ENCODE measurements around the gene SLC8B1. TPM values are rescaled to one million over a fixed set of nuclear protein-coding genes. Genes with fewer than 3 reads are reported as not detected.

Gene SLC8B1
- total RNA-seq, 1 experiment from 2014 or later: 29.0 TPM

- no peaks in the 10 kb centered on the region for H3K9me3 ChIP-seq (ENCODE audit: insufficient read depth, low read depth)
- BruUV-seq (replicated peaks): no TSS peak
- no peaks in the 10 kb centered on the region for H3K36me3 ChIP-seq (ENCODE audit: low read depth)
- 0 out of 2 replicates have a peak, but pooled peaks cover 7% of the 10 kb centered on the region for H4K20me1 ChIP-seq (ENCODE audit: insufficient read depth)
- no peaks in the 10 kb centered on the region for H3K9me2 ChIP-seq (ENCODE audit: insufficient read depth)
- no peak for DNase-seq
- no peak overlapping the region for H3K4me3 ChIP-seq
- no peaks in the 10 kb centered on the region for H3K27me3 ChIP-seq (ENCODE audit: insufficient read depth, low read depth)
- peaks cover 34% of the 10 kb centered on the region for H3K4me1 ChIP-seq (replicated peaks; ENCODE audit: insufficient read depth)
- no peak for TF ChIP-seq CTCF (conservative IDR thresholded peaks at IDR 0.05)
- TF ChIP-seq EZH2 (IDR thresholded peaks at IDR 0.05; ENCODE audit: low read depth): no peak
- intact Hi-C loops (cut with micrococcal nuclease; ENCODE audit: unreplicated experiment): no loop called here
- POLR2A ChIA-PET (ENCODE audit: unreplicated experiment): no interaction called here
- peaks cover 31% of the 10 kb centered on the region for H3F3A ChIP-seq (ENCODE audit: insufficient read depth, low read depth)
- no peak overlapping the region for H3K4me2 ChIP-seq
- CTCF ChIA-PET: no interaction called here
- no peak overlapping the region for H3K27ac ChIP-seq
- H2AFZ ChIP-seq: no peak overlapping the region
- peaks cover 47% of the 10 kb centered on the region for H3K79me2 ChIP-seq (ENCODE audit: low read depth)
These were observed 86.0 kb downstream of the SLC8B1 start for GRCh38 chr12:113248842-113249435.

Small RNAs within 50 kb of the gene (microRNA-seq; reads per million reads assigned to microRNA genes)
- gene MIR6762 (ENCODE audit: borderline number of aligned reads, borderline replicate concordance): not detected

Other genes with a start within 250 kb of the SLC8B1 start
- 14.9 and 23.6 TPM in 2 replicates for gene RASAL1, start 199.3 kb downstream of the SLC8B1 start, total RNA-seq (2021)
- 1.3 and 1.9 TPM in 2 replicates for gene CFAP73, start 185.4 kb downstream of the SLC8B1 start, total RNA-seq (2021)
- gene DDX54, start 149.6 kb downstream of the SLC8B1 start, total RNA-seq (2021): 80.1 and 81.3 TPM in 2 replicates
- 15.8 and 16.1 TPM in 2 replicates for gene RITA1, start 149.4 kb downstream of the SLC8B1 start, total RNA-seq (2021)
- gene TPCN1, start 113.6 kb downstream of the SLC8B1 start, total RNA-seq (2021): 34.1 and 42.7 TPM in 2 replicates
- 30.7 and 33.8 TPM in 2 replicates for gene PLBD2, start 23.5 kb upstream of the SLC8B1 start, total RNA-seq (2021)
- not detected in 2 replicates for gene SDS, start 68.8 kb upstream of the SLC8B1 start, total RNA-seq (2021)
- gene SDSL, start 87.3 kb upstream of the SLC8B1 start, total RNA-seq (2021): 14.2 and 26.6 TPM in 2 replicates
- 0.65 and 1.1 TPM in 2 replicates for gene LHX5, start 136.8 kb upstream of the SLC8B1 start, total RNA-seq (2021)